Ishikawa (cell line): ENCODE results near the gene SAE1.

Experiments used
- CEBPB ChIP-seq: IDR thresholded peaks from 2 replicates; pipeline ENCODE4 v1.6.1; 2012
- CREB1 ChIP-seq: IDR thresholded peaks from 2 replicates; pipeline ENCODE4 v1.6.1; 2012; ENCODE audit warnings: low read depth
- EP300 ChIP-seq: IDR thresholded peaks from 2 replicates; pipeline ENCODE4 v1.6.1; 2012; ENCODE audit warnings: borderline replicate concordance
- FOXM1 ChIP-seq: IDR thresholded peaks from 2 replicates; pipeline ENCODE4 v1.6.1; 2012; ENCODE audit warnings: low read depth, borderline replicate concordance
- MAX ChIP-seq: IDR thresholded peaks from 2 replicates; pipeline ENCODE4 v1.6.1; 2012
- NFIC ChIP-seq: IDR thresholded peaks from 2 replicates; pipeline ENCODE4 v1.6.1; 2012
- RAD21 ChIP-seq: IDR thresholded peaks from 2 replicates; pipeline ENCODE4 v1.6.1; 2012; ENCODE audit warnings: low read depth
- TAF1 ChIP-seq: IDR thresholded peaks from 2 replicates; pipeline ENCODE4 v1.6.1; 2012; ENCODE audit warnings: low read depth, mild to moderate bottlenecking
- TCF12 ChIP-seq: IDR thresholded peaks from 2 replicates; pipeline ENCODE4 v1.6.1; 2012; ENCODE audit warnings: low read depth
- TEAD4 ChIP-seq: IDR thresholded peaks from 2 replicates; pipeline ENCODE4 v1.6.1; 2012
- YY1 ChIP-seq: IDR thresholded peaks from 2 replicates; pipeline ENCODE4 v1.6.1; 2012; ENCODE audit warnings: low read depth
- ZBTB7A ChIP-seq: IDR thresholded peaks from 2 replicates; pipeline ENCODE4 v1.6.1; 2012; ENCODE audit warnings: low read depth
- TF ChIP-seq, protein P1 (sequence below): IDR thresholded peaks from 2 replicates; pipeline ENCODE4 v1.6.1; 2012
- TF ChIP-seq, protein P2 (sequence below): IDR thresholded peaks from 2 replicates; pipeline ENCODE4 v1.6.1; 2012; ENCODE audit warnings: low read depth, mild to moderate bottlenecking

DNA sequence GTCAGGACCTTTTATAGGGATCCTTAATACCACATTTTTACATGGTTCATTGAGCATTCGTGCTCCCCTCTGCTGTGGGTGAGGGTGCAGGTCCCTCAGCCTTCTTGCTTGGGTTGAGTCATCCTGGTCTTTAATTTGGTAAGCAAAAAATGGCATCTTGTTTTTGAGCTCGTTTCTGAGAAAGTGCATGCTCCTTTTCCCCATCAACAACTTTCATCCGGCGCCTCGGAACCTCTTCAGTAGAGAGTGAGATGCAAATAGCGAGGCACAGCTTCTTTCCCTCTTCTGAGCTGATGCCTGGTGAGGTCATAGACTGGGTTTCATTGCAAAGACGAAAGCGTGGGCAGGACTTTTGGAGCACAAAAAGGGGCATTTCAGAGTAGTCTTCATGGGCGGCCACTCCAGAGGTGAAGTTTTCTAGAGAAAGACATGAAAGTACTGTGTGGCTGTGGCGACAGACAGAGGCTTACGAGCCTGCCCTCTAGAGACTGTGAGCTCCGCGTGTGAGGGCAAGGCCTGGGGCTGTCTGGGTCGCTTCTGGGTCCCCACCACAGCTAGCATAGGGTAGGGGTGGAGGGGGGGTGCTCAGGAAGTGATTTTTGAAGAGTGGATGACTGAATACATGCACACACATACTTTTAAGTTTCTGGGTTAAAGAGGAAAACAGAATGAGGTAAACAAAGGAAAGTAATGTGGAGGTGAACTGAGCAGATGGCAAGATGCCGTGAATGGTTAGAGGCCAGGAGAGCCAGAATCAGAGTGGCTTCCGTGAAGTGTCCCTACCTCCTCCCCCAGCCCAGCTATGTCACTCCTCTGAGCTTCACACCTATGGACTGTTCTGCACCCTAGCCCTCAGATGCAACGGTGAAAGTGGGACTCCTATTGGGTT lies 56.1 kb downstream of the SAE1 start:
- TF ChIP-seq EP300 (no peak), TAF1 (no peak), MAX (no peak), RAD21 (no peak), NFIC (no peak), YY1 (no peak), CREB1 (no peak), CEBPB (no peak), TEAD4 (no peak), FOXM1 (no peak), ZBTB7A (no peak), TCF12 (no peak)
- TF ChIP-seq, protein P1, sequence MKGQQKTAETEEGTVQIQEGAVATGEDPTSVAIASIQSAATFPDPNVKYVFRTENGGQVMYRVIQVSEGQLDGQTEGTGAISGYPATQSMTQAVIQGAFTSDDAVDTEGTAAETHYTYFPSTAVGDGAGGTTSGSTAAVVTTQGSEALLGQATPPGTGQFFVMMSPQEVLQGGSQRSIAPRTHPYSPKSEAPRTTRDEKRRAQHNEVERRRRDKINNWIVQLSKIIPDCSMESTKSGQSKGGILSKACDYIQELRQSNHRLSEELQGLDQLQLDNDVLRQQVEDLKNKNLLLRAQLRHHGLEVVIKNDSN: no peak
- TF ChIP-seq, protein P2, sequence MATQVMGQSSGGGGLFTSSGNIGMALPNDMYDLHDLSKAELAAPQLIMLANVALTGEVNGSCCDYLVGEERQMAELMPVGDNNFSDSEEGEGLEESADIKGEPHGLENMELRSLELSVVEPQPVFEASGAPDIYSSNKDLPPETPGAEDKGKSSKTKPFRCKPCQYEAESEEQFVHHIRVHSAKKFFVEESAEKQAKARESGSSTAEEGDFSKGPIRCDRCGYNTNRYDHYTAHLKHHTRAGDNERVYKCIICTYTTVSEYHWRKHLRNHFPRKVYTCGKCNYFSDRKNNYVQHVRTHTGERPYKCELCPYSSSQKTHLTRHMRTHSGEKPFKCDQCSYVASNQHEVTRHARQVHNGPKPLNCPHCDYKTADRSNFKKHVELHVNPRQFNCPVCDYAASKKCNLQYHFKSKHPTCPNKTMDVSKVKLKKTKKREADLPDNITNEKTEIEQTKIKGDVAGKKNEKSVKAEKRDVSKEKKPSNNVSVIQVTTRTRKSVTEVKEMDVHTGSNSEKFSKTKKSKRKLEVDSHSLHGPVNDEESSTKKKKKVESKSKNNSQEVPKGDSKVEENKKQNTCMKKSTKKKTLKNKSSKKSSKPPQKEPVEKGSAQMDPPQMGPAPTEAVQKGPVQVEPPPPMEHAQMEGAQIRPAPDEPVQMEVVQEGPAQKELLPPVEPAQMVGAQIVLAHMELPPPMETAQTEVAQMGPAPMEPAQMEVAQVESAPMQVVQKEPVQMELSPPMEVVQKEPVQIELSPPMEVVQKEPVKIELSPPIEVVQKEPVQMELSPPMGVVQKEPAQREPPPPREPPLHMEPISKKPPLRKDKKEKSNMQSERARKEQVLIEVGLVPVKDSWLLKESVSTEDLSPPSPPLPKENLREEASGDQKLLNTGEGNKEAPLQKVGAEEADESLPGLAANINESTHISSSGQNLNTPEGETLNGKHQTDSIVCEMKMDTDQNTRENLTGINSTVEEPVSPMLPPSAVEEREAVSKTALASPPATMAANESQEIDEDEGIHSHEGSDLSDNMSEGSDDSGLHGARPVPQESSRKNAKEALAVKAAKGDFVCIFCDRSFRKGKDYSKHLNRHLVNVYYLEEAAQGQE: no peak
